Erythroblast (primary cell): ENCODE data around the gene CSAD.

Experiments used
- GATA1 ChIP-seq: IDR thresholded peaks from 2 replicates; pipeline ENCODE4 v1.6.1; 2011; ENCODE audit warnings: low read depth, mild to moderate bottlenecking, control low read depth, low read length, moderate library complexity
- POLR2A ChIP-seq: IDR thresholded peaks from 2 replicates; pipeline ENCODE4 v1.6.1; 2011; ENCODE audit warnings: mild to moderate bottlenecking, low read length

- TF ChIP-seq POLR2A: no peak
- TF ChIP-seq GATA1: no peak
Measured at GRCh38 chr12:53185582-53186153, 4.9 kb upstream of the CSAD start.
